Activated CD4-positive, alpha-beta memory T cell treated with anti-CD3 and anti-CD28 coated beads for 36 hours (primary cell): ENCODE results near the gene CCN5. TPM values are rescaled to one million over a fixed set of nuclear protein-coding genes. Genes with fewer than 3 reads are reported as not detected.

Source experiments
- CTCF ChIA-PET: fragments of 350-600 bp; sonication (Branson Sonifier 250); formaldehyde crosslinking; loops from one replicate; lab custom pipeline; 2021; ENCODE audit warnings: antibody characterized with exemption, inconsistent platforms; lab: Charles Lee
- POLR2A ChIA-PET: fragments of 350-600 bp; sonication (Branson Sonifier 250); formaldehyde crosslinking; loops from one replicate; lab custom pipeline; 2021; ENCODE audit warnings: antibody characterized with exemption; lab: Charles Lee
- DNase-seq: peaks from one replicate; pipeline ENCODE4 v3.0.0-alpha.2; 2020
- H3K27ac Mint-ChIP-seq: one replicate; pipeline ENCODE4 v1.8.0; 2021; ENCODE audit warnings: mixed read lengths
- H3K27me3 Mint-ChIP-seq: one replicate; pipeline ENCODE4 v1.8.0; 2021; ENCODE audit warnings: mixed read lengths
- H3K36me3 Mint-ChIP-seq: one replicate; pipeline ENCODE4 v1.8.0; 2021; ENCODE audit warnings: mixed read lengths
- H3K4me1 Mint-ChIP-seq: one replicate; pipeline ENCODE4 v1.8.0; 2021; ENCODE audit warnings: low read depth, mixed read lengths
- H3K4me3 Mint-ChIP-seq: one replicate; pipeline ENCODE4 v1.8.0; 2021; ENCODE audit warnings: mild to moderate bottlenecking, mixed read lengths
- H3K9me3 Mint-ChIP-seq: one replicate; pipeline ENCODE4 v1.8.0; 2021; ENCODE audit warnings: mixed read lengths
- intact Hi-C: fragments of 100-400 bp; cut with micrococcal nuclease; formaldehyde crosslinking; loops from one replicate; pipeline ENCODE4 v1.15.1; 2023
- total RNA-seq, 2 experiments: library from RNA; stranded (reverse); gene quantifications; one replicate each; pipeline ENCODE4 v1.2.3, GENCODE V29; 2021

CCN5 gene
- total RNA-seq, 2 experiments from 2014 or later, result not detected

- peaks cover 5% of the 10 kb centered on the region for H3K27me3 Mint-ChIP-seq
- DNase-seq, result no peak
- no peak overlapping the region for H3K27ac Mint-ChIP-seq
- H3K4me1 Mint-ChIP-seq, result peaks cover 15% of the 10 kb centered on the region
- intact Hi-C loops, result no loop called here
- ChIA-PET POLR2A (no interaction called here), CTCF (interaction anchor here (1.1 to 1.7 kb wide), 4 partner anchors 10 to 60 kb away, joined by 4 to 6 read pairs (median 4); no protein-coding TSS in a partner anchor)
- no peaks in the 10 kb centered on the region for H3K9me3 Mint-ChIP-seq
- H3K4me3 Mint-ChIP-seq, result no peak overlapping the region
- no peaks in the 10 kb centered on the region for H3K36me3 Mint-ChIP-seq
Measured at GRCh38 chr20:44743080-44743701, 28.0 kb downstream of the CCN5 start.

GRCh38 chr20:44743916-44744655, 28.9 kb downstream of the CCN5 start:
- no peak for DNase-seq
- no peak overlapping the region for H3K4me3 Mint-ChIP-seq
- H3K4me1 Mint-ChIP-seq, result peaks cover 11% of the 10 kb centered on the region
- intact Hi-C loops, result no loop called here
- H3K27me3 Mint-ChIP-seq, result peaks cover 5% of the 10 kb centered on the region
- ChIA-PET CTCF (interaction anchor here (0.9 to 1.7 kb wide), 4 partner anchors 11 to 62 kb away, joined by 3 to 6 read pairs (median 4); no protein-coding TSS in a partner anchor), POLR2A (no interaction called here)
- no peak overlapping the region for H3K27ac Mint-ChIP-seq
- no peaks in the 10 kb centered on the region for H3K9me3 Mint-ChIP-seq
- no peaks in the 10 kb centered on the region for H3K36me3 Mint-ChIP-seq

- Mint-ChIP-seq H3K4me3 (peak overlapping the region; percentile 50), H3K27ac (no peak overlapping the region), H3K9me3 (no peaks in the 10 kb centered on the region), H3K4me1 (peaks cover 11% of the 10 kb centered on the region), H3K36me3 (no peaks in the 10 kb centered on the region), H3K27me3 (peaks cover 12% of the 10 kb centered on the region)
- POLR2A ChIA-PET, result no interaction called here
- DNase-seq, result no peak
- intact Hi-C loops, result loop anchor here (5.0 kb wide), 2 partner anchors 222 to 352 kb away; partner anchors contain the start of gene STK4
- CTCF ChIA-PET, result interaction anchor here (1.5 to 4.4 kb wide), 3 partner anchors 12 to 61 kb away, joined by 5 to 44 read pairs (median 6); no protein-coding TSS in a partner anchor
Measured at GRCh38 chr20:44745122-44745597, 30.0 kb downstream of the CCN5 start.

GRCh38 chr20:44745598-44746366, 30.6 kb downstream of the CCN5 start, which contains the start of gene KCNK15:
KCNK15 (plus strand) TSS chr20:44745865; CDS start chr20:44745911, 46 bp downstream.
- H3K27ac Mint-ChIP-seq, result no peak within 1 kb of the TSS
- H3K4me3 Mint-ChIP-seq, result peak within 1 kb of the TSS; percentile 67
- peaks cover 13% of the 10 kb centered on the region for H3K27me3 Mint-ChIP-seq
- peak; percentile 66 for DNase-seq
- ChIA-PET POLR2A (no interaction called here), CTCF (interaction anchor here (0.8 to 4.4 kb wide), 3 partner anchors 14 to 121 kb away, joined by 3 to 44 read pairs (median 11); no protein-coding TSS in a partner anchor)
- H3K36me3 Mint-ChIP-seq, result no peaks in the 10 kb centered on the region
- peaks cover 11% of the 10 kb centered on the region for H3K4me1 Mint-ChIP-seq
- intact Hi-C loops, result loop anchor here (1.0 to 5.0 kb wide), 3 partner anchors 60 to 352 kb away; partner anchors contain the start of gene STK4
- H3K9me3 Mint-ChIP-seq, result no peaks in the 10 kb centered on the region

GRCh38 chr20:44746367-44747165, 31.4 kb downstream of the CCN5 start:
- POLR2A ChIA-PET, result no interaction called here
- no peak overlapping the region for H3K27ac Mint-ChIP-seq
- peaks cover 11% of the 10 kb centered on the region for H3K4me1 Mint-ChIP-seq
- DNase-seq, result no peak
- no peaks in the 10 kb centered on the region for H3K9me3 Mint-ChIP-seq
- intact Hi-C loops, result loop anchor here (1.0 to 5.0 kb wide), 4 partner anchors 61 to 351 kb away; partner anchors contain the start of gene STK4
- H3K4me3 Mint-ChIP-seq, result peak overlapping the region; percentile 67
- peaks cover 18% of the 10 kb centered on the region for H3K27me3 Mint-ChIP-seq
- CTCF ChIA-PET, result interaction anchor here (0.7 to 6.7 kb wide), 13 partner anchors 8 to 365 kb away, joined by 3 to 52 read pairs (median 5); no protein-coding TSS in a partner anchor
- H3K36me3 Mint-ChIP-seq, result no peaks in the 10 kb centered on the region

GRCh38 chr20:44747166-44748004, 32.2 kb downstream of the CCN5 start:
- Mint-ChIP-seq H3K27me3 (peaks cover 18% of the 10 kb centered on the region), H3K36me3 (no peaks in the 10 kb centered on the region), H3K4me3 (peak overlapping the region; percentile 67), H3K9me3 (no peaks in the 10 kb centered on the region), H3K4me1 (peaks cover 11% of the 10 kb centered on the region), H3K27ac (no peak overlapping the region)
- DNase-seq, result peak; percentile 81
- CTCF ChIA-PET, result interaction anchor here (0.7 to 6.7 kb wide), 25 partner anchors 8 to 544 kb away, joined by 3 to 52 read pairs (median 4); no protein-coding TSS in a partner anchor
- POLR2A ChIA-PET, result no interaction called here
- intact Hi-C loops, result loop anchor here (1.0 to 5.0 kb wide), 3 partner anchors 120 to 350 kb away; partner anchors contain the start of gene STK4

GRCh38 chr20:44748005-44748370, 32.8 kb downstream of the CCN5 start:
- peaks cover 18% of the 10 kb centered on the region for H3K27me3 Mint-ChIP-seq
- intact Hi-C loops, result loop anchor here (5.0 kb wide), 2 partner anchors 219 to 349 kb away; partner anchors contain the start of gene STK4
- POLR2A ChIA-PET, result no interaction called here
- no peaks in the 10 kb centered on the region for H3K36me3 Mint-ChIP-seq
- no peak overlapping the region for H3K27ac Mint-ChIP-seq
- DNase-seq, result no peak
- H3K4me1 Mint-ChIP-seq, result peaks cover 11% of the 10 kb centered on the region
- H3K4me3 Mint-ChIP-seq, result no peak overlapping the region
- no peaks in the 10 kb centered on the region for H3K9me3 Mint-ChIP-seq
- CTCF ChIA-PET, result interaction anchor here (0.7 to 6.7 kb wide), 22 partner anchors 8 to 543 kb away, joined by 3 to 52 read pairs (median 4); no protein-coding TSS in a partner anchor

- peaks cover 9% of the 10 kb centered on the region for H3K4me1 Mint-ChIP-seq
- H3K4me3 Mint-ChIP-seq, result no peak overlapping the region
- ChIA-PET CTCF (interaction anchor here (0.8 to 6.7 kb wide), 5 partner anchors 13 to 119 kb away, joined by 3 to 52 read pairs (median 4); no protein-coding TSS in a partner anchor), POLR2A (no interaction called here)
- intact Hi-C loops, result no loop called here
- H3K9me3 Mint-ChIP-seq, result no peaks in the 10 kb centered on the region
- no peaks in the 10 kb centered on the region for H3K36me3 Mint-ChIP-seq
- H3K27ac Mint-ChIP-seq, result no peak overlapping the region
- H3K27me3 Mint-ChIP-seq, result peaks cover 18% of the 10 kb centered on the region
- peak; percentile 32 for DNase-seq
Measured at GRCh38 chr20:44750081-44750805, 35.1 kb downstream of the CCN5 start.

- POLR2A ChIA-PET, result no interaction called here
- H3K4me1 Mint-ChIP-seq, result peaks cover 2% of the 10 kb centered on the region
- CTCF ChIA-PET, result interaction anchor here (1.1 to 6.7 kb wide), 2 partner anchors 20 to 114 kb away, joined by 4 to 52 read pairs; no protein-coding TSS in a partner anchor
- no peaks in the 10 kb centered on the region for H3K36me3 Mint-ChIP-seq
- intact Hi-C loops, result no loop called here
- H3K9me3 Mint-ChIP-seq, result no peaks in the 10 kb centered on the region
- H3K27ac Mint-ChIP-seq, result no peak overlapping the region
- no peak overlapping the region for H3K4me3 Mint-ChIP-seq
- peaks cover 14% of the 10 kb centered on the region for H3K27me3 Mint-ChIP-seq
- no peak for DNase-seq
Measured at GRCh38 chr20:44752099-44752931, 37.1 kb downstream of the CCN5 start.
